ENCODE results near the gene KRT6B. TPM values are rescaled to one million over a fixed set of nuclear protein-coding genes. Genes with fewer than 3 reads are reported as not detected.

The KRT6B gene
- total RNA-seq, 6 donors from 2014 or later = 0.17 TPM; not detected in 5

DNA sequence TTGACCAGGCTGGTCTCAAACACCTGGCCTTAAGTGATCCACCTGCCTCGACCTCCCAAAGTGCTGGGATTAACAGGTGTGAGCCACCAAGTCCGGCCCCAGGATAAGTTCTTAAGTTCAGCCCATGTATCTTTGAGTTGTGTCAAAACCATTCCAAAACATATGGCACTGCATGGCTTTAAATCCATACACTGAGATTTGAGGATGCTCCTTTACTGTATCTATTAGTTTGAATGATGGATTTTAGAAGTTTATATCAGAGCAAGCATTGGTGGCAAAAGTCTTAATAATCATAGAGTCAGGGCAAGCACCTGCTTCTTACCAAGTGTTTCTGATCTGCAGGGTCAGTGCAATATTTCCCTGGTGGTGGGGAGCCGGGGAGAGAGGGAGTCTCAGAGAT lies 6.1 kb downstream of the KRT6B start:
- no peaks in the 10 kb centered on the region for H3K9me3 ChIP-seq
- H3K27me3 ChIP-seq = no peaks in the 10 kb centered on the region
- H3K36me3 ChIP-seq = no peaks in the 10 kb centered on the region
- no peak overlapping the region for H3K4me3 ChIP-seq
- WGBS, 2 donors = 61 to 82% methylated on average over 3 of the region's 3 CpGs
- DNase-seq = no peak
- no peak overlapping the region for H3K27ac ChIP-seq
- H3K4me1 ChIP-seq = no peaks in the 10 kb centered on the region
- no peak for ATAC-seq (ENCODE audit: low FRiP score in 2 of 2)
- TF ChIP-seq EP300 (IDR thresholded peaks at IDR 0.05) (no peak), POLR2A (IDR thresholded peaks at IDR 0.05) (no peak), POLR2AphosphoS5 (IDR thresholded peaks at IDR 0.05) (no peak)
- TF ChIP-seq, protein P1, sequence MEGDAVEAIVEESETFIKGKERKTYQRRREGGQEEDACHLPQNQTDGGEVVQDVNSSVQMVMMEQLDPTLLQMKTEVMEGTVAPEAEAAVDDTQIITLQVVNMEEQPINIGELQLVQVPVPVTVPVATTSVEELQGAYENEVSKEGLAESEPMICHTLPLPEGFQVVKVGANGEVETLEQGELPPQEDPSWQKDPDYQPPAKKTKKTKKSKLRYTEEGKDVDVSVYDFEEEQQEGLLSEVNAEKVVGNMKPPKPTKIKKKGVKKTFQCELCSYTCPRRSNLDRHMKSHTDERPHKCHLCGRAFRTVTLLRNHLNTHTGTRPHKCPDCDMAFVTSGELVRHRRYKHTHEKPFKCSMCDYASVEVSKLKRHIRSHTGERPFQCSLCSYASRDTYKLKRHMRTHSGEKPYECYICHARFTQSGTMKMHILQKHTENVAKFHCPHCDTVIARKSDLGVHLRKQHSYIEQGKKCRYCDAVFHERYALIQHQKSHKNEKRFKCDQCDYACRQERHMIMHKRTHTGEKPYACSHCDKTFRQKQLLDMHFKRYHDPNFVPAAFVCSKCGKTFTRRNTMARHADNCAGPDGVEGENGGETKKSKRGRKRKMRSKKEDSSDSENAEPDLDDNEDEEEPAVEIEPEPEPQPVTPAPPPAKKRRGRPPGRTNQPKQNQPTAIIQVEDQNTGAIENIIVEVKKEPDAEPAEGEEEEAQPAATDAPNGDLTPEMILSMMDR (IDR thresholded peaks at IDR 0.05) = no peak

DNA sequence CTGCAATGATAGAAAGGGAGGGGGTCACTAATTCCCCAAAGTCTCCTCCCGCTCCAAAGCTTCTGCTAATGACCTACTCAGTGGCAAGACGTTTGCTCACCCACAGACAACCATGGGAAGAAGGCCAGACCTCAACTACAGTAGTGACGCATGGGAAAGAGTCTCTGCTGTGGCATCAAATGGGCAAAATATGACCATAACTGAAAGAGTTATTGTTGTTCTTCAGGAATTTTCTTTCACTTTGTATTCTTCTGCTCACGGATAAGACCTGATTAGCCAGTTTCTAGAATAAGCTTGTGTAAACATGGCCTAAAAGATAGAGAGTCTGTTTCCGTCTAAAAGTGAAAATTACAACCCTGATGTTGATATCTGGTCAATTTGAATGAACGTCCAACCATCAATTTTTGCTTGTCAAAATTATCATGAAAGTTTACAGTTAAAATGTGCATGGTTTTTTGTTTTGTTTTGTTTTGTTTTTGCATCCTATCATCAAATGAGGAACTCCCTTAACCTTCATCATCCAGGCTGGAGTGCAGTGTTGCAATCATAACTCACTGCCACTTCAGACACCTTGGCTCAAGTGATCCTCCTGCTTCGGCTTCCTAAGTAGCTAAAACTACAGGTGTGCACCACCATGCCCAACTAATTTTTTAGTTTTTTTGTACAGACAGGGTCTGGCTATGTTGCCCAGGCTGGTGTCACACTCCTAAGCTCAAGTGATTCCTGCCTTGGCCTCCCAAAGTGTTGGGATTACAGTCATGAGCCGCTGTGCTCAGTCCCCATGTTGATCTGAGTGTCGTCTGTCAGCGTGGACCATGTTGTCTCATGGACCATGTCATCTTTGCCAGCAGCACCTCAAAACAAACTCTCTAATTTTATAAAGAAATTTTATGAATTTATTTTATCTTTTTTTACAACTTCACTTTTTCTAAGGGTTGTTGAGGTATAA lies 7.0 kb downstream of the KRT6B start:
- DNase-seq (no peak), ATAC-seq (ENCODE audit: low FRiP score in 2 of 2) (no peak)
- H3K36me3 ChIP-seq = no peaks in the 10 kb centered on the region
- H3K27me3 ChIP-seq = no peaks in the 10 kb centered on the region
- H3K9me3 ChIP-seq = no peaks in the 10 kb centered on the region
- no peaks in the 10 kb centered on the region for H3K4me1 ChIP-seq
- H3K4me3 ChIP-seq = no peak overlapping the region
- WGBS, 2 donors = 67 to 74% methylated on average over 8 to 10 of the region's 10 CpGs
- TF ChIP-seq, protein P1 (IDR thresholded peaks at IDR 0.05) = no peak
- TF ChIP-seq POLR2AphosphoS5 (IDR thresholded peaks at IDR 0.05) (no peak), EP300 (IDR thresholded peaks at IDR 0.05) (no peak), POLR2A (IDR thresholded peaks at IDR 0.05) (no peak)
- no peak overlapping the region for H3K27ac ChIP-seq

DNA sequence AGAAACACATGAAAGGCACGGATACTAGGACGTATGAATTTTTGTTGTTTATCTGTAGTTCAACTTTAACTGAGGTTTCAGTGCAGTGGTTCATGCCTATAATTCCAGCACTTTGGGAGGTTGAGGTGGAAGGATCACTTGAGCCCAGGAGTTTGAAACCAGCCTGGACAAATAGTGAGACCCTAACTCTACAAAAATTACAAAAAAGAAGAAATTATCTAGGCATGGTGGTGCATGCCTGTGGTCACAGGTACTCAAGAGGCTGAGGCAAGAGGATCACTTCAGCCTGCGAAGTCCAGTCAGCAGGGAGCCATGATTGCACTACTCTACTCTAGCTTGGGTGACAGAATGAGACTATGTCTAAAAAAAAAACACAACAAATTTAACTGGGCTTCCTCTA lies 8.0 kb downstream of the KRT6B start:
- Histone ChIP-seq H3K9me3 (no peaks in the 10 kb centered on the region), H3K4me1 (no peaks in the 10 kb centered on the region), H3K4me3 (no peak overlapping the region), H3K27me3 (no peaks in the 10 kb centered on the region), H3K36me3 (no peaks in the 10 kb centered on the region), H3K27ac (no peak overlapping the region)
- TF ChIP-seq POLR2A (IDR thresholded peaks at IDR 0.05) = no peak
- TF ChIP-seq, protein P1 (IDR thresholded peaks at IDR 0.05) = no peak
- TF ChIP-seq POLR2AphosphoS5 (IDR thresholded peaks at IDR 0.05) = no peak
- no peak for TF ChIP-seq EP300 (IDR thresholded peaks at IDR 0.05)
- ATAC-seq (ENCODE audit: low FRiP score in 2 of 2) (no peak), DNase-seq (no peak)
- WGBS, 2 donors = 91 to 94% methylated on average over 3 of the region's 3 CpGs

DNA sequence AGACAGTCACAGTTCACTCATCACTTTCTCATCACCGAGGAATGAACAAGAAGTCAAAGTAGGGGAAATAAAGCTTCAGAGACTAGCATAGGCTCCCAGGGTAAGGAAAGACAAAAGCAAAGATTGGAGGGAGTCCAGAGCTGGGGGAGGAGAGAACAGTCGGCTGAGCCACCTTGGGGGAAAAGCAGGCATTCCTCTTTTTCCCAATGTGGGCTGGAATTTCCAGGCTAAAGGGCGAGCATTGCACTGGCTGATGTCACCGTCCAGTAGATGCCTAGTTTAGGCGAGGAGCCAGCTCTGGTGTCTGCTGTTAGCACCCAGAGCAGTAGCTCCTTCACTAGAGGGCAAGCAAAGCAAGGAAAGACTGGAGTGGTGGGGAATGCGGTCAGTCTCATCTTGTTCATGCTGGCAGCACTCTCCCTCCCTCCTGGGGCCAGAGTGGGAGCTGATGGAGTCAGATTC lies 9.3 kb downstream of the KRT6B start:
- Histone ChIP-seq H3K27ac (no peak overlapping the region), H3K36me3 (no peaks in the 10 kb centered on the region), H3K4me1 (no peaks in the 10 kb centered on the region), H3K27me3 (no peaks in the 10 kb centered on the region), H3K9me3 (no peaks in the 10 kb centered on the region), H3K4me3 (no peak overlapping the region)
- 32 to 34% methylated on average over 6 of the region's 6 CpGs for WGBS, 2 donors
- DNase-seq = no peak
- TF ChIP-seq POLR2AphosphoS5 (IDR thresholded peaks at IDR 0.05) (no peak), EP300 (IDR thresholded peaks at IDR 0.05) (no peak)
- TF ChIP-seq, protein P1 (IDR thresholded peaks at IDR 0.05) = no peak
- ATAC-seq (ENCODE audit: low FRiP score in 2 of 2) = peak in 1 of 2 donors; percentile 16
